Measurements from ENCODE around the gene SMIM22.

The SMIM22 gene

GRCh38 chr16:4795828-4796572 lies 831 bp downstream of the SMIM22 start:
- DNase-seq (ENCODE audit: low read depth in 2 of 2), result no peak

- DNase-seq (ENCODE audit: low read depth in 2 of 2), result no peak
Measured at GRCh38 chr16:4796982-4797804, 2.0 kb downstream of the SMIM22 start.

GRCh38 chr16:4797805-4798252 lies 2.7 kb downstream of the SMIM22 start:
- DNase-seq (ENCODE audit: low read depth in 2 of 2), result no peak

- no peak for DNase-seq (ENCODE audit: low read depth in 2 of 2)
Measured at GRCh38 chr16:4798456-4798855, 3.3 kb downstream of the SMIM22 start.

GRCh38 chr16:4799171-4799855 lies 4.1 kb downstream of the SMIM22 start:
- no peak for DNase-seq (ENCODE audit: low read depth in 2 of 2)

GRCh38 chr16:4800290-4801041 lies 5.3 kb downstream of the SMIM22 start:
- no peak for DNase-seq (ENCODE audit: low read depth in 2 of 2)

- DNase-seq (ENCODE audit: low read depth in 2 of 2), result no peak
Measured at GRCh38 chr16:4801051-4801961, 6.1 kb downstream of the SMIM22 start.

- DNase-seq (ENCODE audit: low read depth in 2 of 2), result peak; percentile 49 to 54
Measured at GRCh38 chr16:4801962-4802658, 6.9 kb downstream of the SMIM22 start, which contains the start of gene ROGDI. TSS of gene ROGDI (minus strand) at chr16:4802633. CDS start at chr16:4802571, 62 bp downstream.

GRCh38 chr16:4802659-4803287 lies 7.6 kb downstream of the SMIM22 start:
- peak; percentile 74 to 75 for DNase-seq (ENCODE audit: low read depth in 2 of 2)

- DNase-seq (ENCODE audit: low read depth in 2 of 2), result no peak
Measured at GRCh38 chr16:4803401-4803844, 8.3 kb downstream of the SMIM22 start.

GRCh38 chr16:4803898-4804762 lies 9.0 kb downstream of the SMIM22 start:
- no peak for DNase-seq (ENCODE audit: low read depth in 2 of 2)

GRCh38 chr16:4805231-4805630 lies 10.1 kb downstream of the SMIM22 start:
- no peak for DNase-seq (ENCODE audit: low read depth in 2 of 2)

- DNase-seq (ENCODE audit: low read depth in 2 of 2), result no peak
Measured at GRCh38 chr16:4806280-4806679, 11.1 kb downstream of the SMIM22 start.

GRCh38 chr16:4811242-4811641 lies 16.1 kb downstream of the SMIM22 start:
- no peak for DNase-seq (ENCODE audit: low read depth in 2 of 2)

GRCh38 chr16:4811773-4812172 lies 16.6 kb downstream of the SMIM22 start:
- no peak for DNase-seq (ENCODE audit: low read depth in 2 of 2)

GRCh38 chr16:4813251-4814003 lies 18.3 kb downstream of the SMIM22 start:
- DNase-seq (ENCODE audit: low read depth in 2 of 2), result no peak

GRCh38 chr16:4814046-4814445 lies 18.9 kb downstream of the SMIM22 start:
- DNase-seq (ENCODE audit: low read depth in 2 of 2), result no peak
